A549 (cell line): Measurements from ENCODE around the gene SH3PXD2B. TPM values are rescaled to one million over a fixed set of nuclear protein-coding genes. Genes with fewer than 3 reads are reported as not detected.

ENCODE experiments used
- ATAC-seq, 2 experiments: fragments of 200-7000 bp in 1 of 2; fragments of >200 bp in 1 of 2; cut with Nextera tagmentation in 1 of 2; cut with Tn5 transposase in 1 of 2; 3 replicates each; pipeline versions ENCODE4 v1.8.0 to v1.9.1; 2018 to 2020; ENCODE audit warnings: mild to moderate bottlenecking in 1 of 2, moderate library complexity in 1 of 2
- CTCF ChIA-PET: fragments of 300-600 bp; sonication (Branson Sonifier 250); formaldehyde crosslinking; extraction: SDS; loops from one replicate; lab custom pipeline; 2021; ENCODE audit warnings: antibody characterized with exemption, inconsistent platforms; lab: Yijun Ruan, JAX
- POLR2A ChIA-PET: fragments of 350-600 bp; formaldehyde crosslinking; extraction: SDS; loops from one replicate; lab custom pipeline; 2021; ENCODE audit warnings: antibody characterized with exemption, inconsistent platforms; lab: Yijun Ruan, JAX
- DNase-seq, 2 experiments: peaks; one replicate each; pipeline versions ENCODE4 v3.0.0 to v3.0.0-alpha.2; 2011 to 2016; ENCODE audit warnings: low read depth in 1 of 2, low spot score in 1 of 2
- FAIRE-seq: peaks from 2 replicates; lab custom pipeline; 2011; peaks lifted over from hg19 to GRCh38; lab: Jason Lieb, UNC
- H3K27ac ChIP-seq, 2 experiments: fragments of >200 bp; sonication (Bioruptor Twin); formaldehyde crosslinking; 3 replicates each; pipeline ENCODE4 v1.5.1; 2016 to 2017
- H3K4me1 ChIP-seq: fragments of >200 bp; sonication (Bioruptor Twin); formaldehyde crosslinking; 3 replicates; pipeline ENCODE4 v1.6.1; 2016
- H3K4me2 ChIP-seq: fragments of >200 bp; sonication (Bioruptor Twin); formaldehyde crosslinking; 3 replicates; pipeline ENCODE4 v1.6.1; 2016
- H3K4me3 ChIP-seq: fragments of >200 bp; sonication (Bioruptor Twin); formaldehyde crosslinking; 3 replicates; pipeline ENCODE4 v1.5.1; 2016
- H3K9me3 ChIP-seq: fragments of >200 bp; sonication (Bioruptor Twin); formaldehyde crosslinking; 3 replicates; pipeline ENCODE4 v1.6.1; 2016
- CBX2 ChIP-seq: fragments of 200-600 bp; sonication (generic); IDR thresholded peaks from 2 replicates; pipeline ENCODE4 v1.6.1; 2016; ENCODE audit warnings: low read depth, mild to moderate bottlenecking, borderline replicate concordance
- CBX8 ChIP-seq: fragments of 200-600 bp; sonication (generic); IDR thresholded peaks from 2 replicates; pipeline ENCODE4 v1.6.1; 2016
- CEBPB ChIP-seq, 2 experiments: fragments of >200 bp in 1 of 2; sonication (Bioruptor Twin) in 1 of 2; formaldehyde crosslinking in 1 of 2; IDR thresholded peaks; 2 replicates each; pipeline ENCODE4 v1.6.1; 2012 to 2016
- CHD4 ChIP-seq: fragments of 200-600 bp; sonication (generic); IDR thresholded peaks from 2 replicates; pipeline ENCODE4 v1.6.1; 2016; ENCODE audit warnings: antibody characterized with exemption, mild to moderate bottlenecking, borderline replicate concordance
- ELK1 ChIP-seq: fragments of 150-350 bp; IDR thresholded peaks from 2 replicates; pipeline ENCODE4 v1.6.1; 2014; ENCODE audit warnings: low read depth, mild to moderate bottlenecking, low read length
- ESRRA ChIP-seq: fragments of 150-350 bp; IDR thresholded peaks from 2 replicates; pipeline ENCODE4 v1.6.1; 2014; ENCODE audit warnings: mild to moderate bottlenecking, low read length, borderline replicate concordance
- FOXS1 ChIP-seq: fragments of 250-450 bp; sonication (Bioruptor Pico); IDR thresholded peaks from 2 replicates; pipeline ENCODE4 v1.5.0; 2020; ENCODE audit warnings: mild to moderate bottlenecking, moderate library complexity
- GATA3 ChIP-seq: IDR thresholded peaks from 2 replicates; pipeline ENCODE4 v1.6.1; 2012; ENCODE audit warnings: borderline replicate concordance
- HDAC2 ChIP-seq: fragments of 200-600 bp; sonication (generic); IDR thresholded peaks from 2 replicates; pipeline ENCODE4 v1.6.1; 2016
- HOXA7 ChIP-seq: fragments of 250-450 bp; sonication (Bioruptor Pico); IDR thresholded peaks from 2 replicates; pipeline ENCODE4 v1.5.0; 2020; ENCODE audit warnings: mild to moderate bottlenecking, moderate library complexity
- HOXB13 ChIP-seq: fragments of 250-450 bp; sonication (Bioruptor Pico); IDR thresholded peaks from 2 replicates; pipeline ENCODE4 v1.5.0; 2020; ENCODE audit warnings: low read depth, mild to moderate bottlenecking, moderate library complexity
- JUNB ChIP-seq: fragments of >200 bp; sonication (Bioruptor Twin); formaldehyde crosslinking; IDR thresholded peaks from 2 replicates; pipeline ENCODE4 v1.6.1; 2016
- MAFK ChIP-seq: fragments of 450-650 bp; IDR thresholded peaks from 2 replicates; pipeline ENCODE4 v1.6.1; 2014; ENCODE audit not compliant: partially characterized antibody
- MAZ ChIP-seq: fragments of 150-350 bp; IDR thresholded peaks from 2 replicates; pipeline ENCODE4 v1.6.1; 2014; ENCODE audit warnings: antibody characterized with exemption, low read depth, low read length, borderline replicate concordance
- NFE2L2 ChIP-seq: fragments of 150-350 bp; conservative IDR thresholded peaks from 2 replicates; pipeline ENCODE4 v1.6.1; 2014; ENCODE audit warnings: low read length
- NR3C1 ChIP-seq: fragments of >200 bp; sonication (Bioruptor Twin); formaldehyde crosslinking; IDR thresholded peaks from 3 replicates; pipeline ENCODE4 v1.6.1; 2017
- POLR2A ChIP-seq: IDR thresholded peaks from 2 replicates; pipeline ENCODE4 v1.6.1; 2012; ENCODE audit warnings: mild to moderate bottlenecking, low read length
- RAD21 ChIP-seq, 2 experiments: fragments of >200 bp in 1 of 2; sonication (Bioruptor Twin) in 1 of 2; formaldehyde crosslinking in 1 of 2; IDR thresholded peaks in 1 of 2; conservative IDR thresholded peaks in 1 of 2; 2 replicates in 1 of 2; 3 replicates in 1 of 2; pipeline ENCODE4 v1.6.1; 2012 to 2018; ENCODE audit warnings: inconsistent platforms in 1 of 2
- RCOR1 ChIP-seq: fragments of 150-350 bp; IDR thresholded peaks from 2 replicates; pipeline ENCODE4 v1.6.1; 2014; ENCODE audit warnings: antibody characterized with exemption, low read length, low read depth
- RNF2 ChIP-seq: fragments of 200-600 bp; sonication (generic); IDR thresholded peaks from 2 replicates; pipeline ENCODE4 v1.6.1; 2016; ENCODE audit warnings: low read depth, mild to moderate bottlenecking, antibody characterized with exemption, moderate library complexity, borderline replicate concordance
- SREBF2 ChIP-seq: fragments of 450-650 bp; IDR thresholded peaks from 2 replicates; pipeline ENCODE4 v1.6.1; 2014; ENCODE audit warnings: mild to moderate bottlenecking, moderate library complexity
- TFCP2L1 ChIP-seq: fragments of 250-450 bp; sonication (Bioruptor Pico); IDR thresholded peaks from 2 replicates; pipeline ENCODE4 v1.5.0; 2021; ENCODE audit warnings: mild to moderate bottlenecking
- ZFP36 ChIP-seq: fragments of 450-650 bp; IDR thresholded peaks from 2 replicates; pipeline ENCODE4 v1.6.1; 2014; ENCODE audit warnings: borderline replicate concordance; ENCODE audit not compliant: partially characterized antibody
- ZNF302 ChIP-seq: fragments of 250-450 bp; sonication (Bioruptor Pico); IDR thresholded peaks from 2 replicates; pipeline ENCODE4 v1.9.0; 2021; ENCODE audit warnings: inconsistent platforms, mild to moderate bottlenecking, moderate library complexity
- ZSCAN20 ChIP-seq: fragments of 250-450 bp; sonication (Bioruptor Pico); IDR thresholded peaks from 2 replicates; pipeline ENCODE4 v1.8.0; 2022; ENCODE audit warnings: mild to moderate bottlenecking, moderate library complexity
- WGBS: methylation state at CpG from one replicate; pipeline ENCODE4 v1.1.6; 2017; ENCODE audit errors: missing lambda C conversion rate; 5-methylcytosine and 5-hydroxymethylcytosine counted together
- polyA minus RNA-seq: library from RNA; depleted of rRNA, polyadenylated mRNA; stranded (reverse); fragments of >200 nt; gene quantifications from 2 replicates; pipeline ENCODE4 v1.2.3, GENCODE V29; 2011; rRNA and poly(A)+ RNA removed
- polyA plus RNA-seq, 4 experiments: library from polyadenylated mRNA; depleted of rRNA in 3 of 4; stranded (reverse); fragments of >200 nt; fragmentation: RNase III in 1 of 4; extraction: RNeasy Plus Mini Kit Qiagen cat#74134 plus additional on column Dnase treatment in 1 of 4; gene quantifications; 2 replicates in 3 of 4; 3 replicates in 1 of 4; pipeline ENCODE4 v1.2.3, GENCODE V29; 2011 to 2017
- TF ChIP-seq, protein P1 (sequence below): fragments of >200 bp; sonication (Bioruptor Twin); formaldehyde crosslinking; IDR thresholded peaks from 2 replicates; pipeline ENCODE4 v1.6.1; 2016
- TF ChIP-seq, protein P2 (sequence below): fragments of 250-450 bp; sonication (Bioruptor Pico); IDR thresholded peaks from 2 replicates; pipeline ENCODE4 v1.5.0; 2020; ENCODE audit warnings: low read depth, mild to moderate bottlenecking, moderate library complexity
- TF ChIP-seq, protein P3 (sequence below): fragments of 250-450 bp; sonication (Bioruptor Pico); IDR thresholded peaks from 2 replicates; pipeline ENCODE4 v1.5.0; 2021; ENCODE audit warnings: mild to moderate bottlenecking, moderate library complexity, borderline replicate concordance
- TF ChIP-seq, protein P4 (sequence below): fragments of >200 bp; sonication (Bioruptor Twin); formaldehyde crosslinking; IDR thresholded peaks from 3 replicates; pipeline ENCODE4 v1.6.1; 2016
- TF ChIP-seq, protein P5 (sequence below): IDR thresholded peaks from 2 replicates; pipeline ENCODE4 v1.6.1; 2012; ENCODE audit warnings: low read depth, borderline replicate concordance

The SH3PXD2B gene
- polyA plus RNA-seq (2011; rRNA removed), result 15.5 TPM in 2 replicates
- 6.9 and 9.8 TPM in 2 replicates for polyA plus RNA-seq (2012; cell fraction: cytosol; rRNA removed)
- 11.7 and 13.3 TPM in 2 replicates for polyA plus RNA-seq (2012; cell fraction: nucleus; rRNA removed)
- polyA plus RNA-seq (2017; fragmentation: RNase III; extraction: RNeasy Plus Mini Kit Qiagen cat#74134 plus additional on column Dnase treatment), result 12.4 to 15.4 TPM (median 15.1 TPM) in 3 replicates
- 20.4 and 21.2 TPM in 2 replicates for polyA minus RNA-seq

- WGBS, result 16% methylated on average over 18 of the region's 89 CpGs
- POLR2A ChIA-PET, result interaction anchor here (0.5 kb wide), 1 partner anchor 353 kb away, joined by 3 read pairs; no protein-coding TSS in a partner anchor
- H3K4me3 ChIP-seq, result peak within 1 kb of the TSS; percentile 99
- CTCF ChIA-PET, result no interaction called here
- ATAC-seq, result peak; percentile 38 to 54
- peaks cover 25% of the 10 kb centered on the region for H3K4me1 ChIP-seq
- no peaks in the 10 kb centered on the region for H3K9me3 ChIP-seq
- peak within 1 kb of the TSS; percentile 91 for H3K4me2 ChIP-seq
- FAIRE-seq, result no peak
- DNase-seq, result peak; percentile 46 to 73
- H3K27ac ChIP-seq, result peak within 1 kb of the TSS; percentile 92 to 95
- TF ChIP-seq CHD4, result peak; percentile 40; the same call in 1 of the 2 replicates
- no peak for TF ChIP-seq NFE2L2
- TF ChIP-seq MAZ, result no peak
- peak; percentile 41; the same call in 1 of the 2 replicates for TF ChIP-seq HOXB13 (CRISPR knock-in tag)
- TF ChIP-seq ZSCAN20 (CRISPR knock-in tag), result no peak
- no peak for TF ChIP-seq CEBPB (IDR thresholded peaks at IDR 0.05)
- no peak for TF ChIP-seq RCOR1
- no peak for TF ChIP-seq SREBF2
- no peak for TF ChIP-seq ELK1
- no peak for TF ChIP-seq ZFP36
- TF ChIP-seq, protein P1, sequence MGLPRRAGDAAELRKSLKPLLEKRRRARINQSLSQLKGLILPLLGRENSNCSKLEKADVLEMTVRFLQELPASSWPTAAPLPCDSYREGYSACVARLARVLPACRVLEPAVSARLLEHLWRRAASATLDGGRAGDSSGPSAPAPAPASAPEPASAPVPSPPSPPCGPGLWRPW, result no peak
- no peak for TF ChIP-seq MAFK
- TF ChIP-seq NR3C1, result no peak
- 0 out of 2 replicates have a peak, but pooled peaks have one; percentile 32 for TF ChIP-seq HDAC2
- TF ChIP-seq, protein P2, sequence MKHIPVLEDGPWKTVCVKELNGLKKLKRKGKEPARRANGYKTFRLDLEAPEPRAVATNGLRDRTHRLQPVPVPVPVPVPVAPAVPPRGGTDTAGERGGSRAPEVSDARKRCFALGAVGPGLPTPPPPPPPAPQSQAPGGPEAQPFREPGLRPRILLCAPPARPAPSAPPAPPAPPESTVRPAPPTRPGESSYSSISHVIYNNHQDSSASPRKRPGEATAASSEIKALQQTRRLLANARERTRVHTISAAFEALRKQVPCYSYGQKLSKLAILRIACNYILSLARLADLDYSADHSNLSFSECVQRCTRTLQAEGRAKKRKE, result 0 out of 2 replicates have a peak, but pooled peaks have one; percentile 32
- no peak for TF ChIP-seq JUNB
- TF ChIP-seq FOXS1 (CRISPR knock-in tag), result no peak
- TF ChIP-seq, protein P3, sequence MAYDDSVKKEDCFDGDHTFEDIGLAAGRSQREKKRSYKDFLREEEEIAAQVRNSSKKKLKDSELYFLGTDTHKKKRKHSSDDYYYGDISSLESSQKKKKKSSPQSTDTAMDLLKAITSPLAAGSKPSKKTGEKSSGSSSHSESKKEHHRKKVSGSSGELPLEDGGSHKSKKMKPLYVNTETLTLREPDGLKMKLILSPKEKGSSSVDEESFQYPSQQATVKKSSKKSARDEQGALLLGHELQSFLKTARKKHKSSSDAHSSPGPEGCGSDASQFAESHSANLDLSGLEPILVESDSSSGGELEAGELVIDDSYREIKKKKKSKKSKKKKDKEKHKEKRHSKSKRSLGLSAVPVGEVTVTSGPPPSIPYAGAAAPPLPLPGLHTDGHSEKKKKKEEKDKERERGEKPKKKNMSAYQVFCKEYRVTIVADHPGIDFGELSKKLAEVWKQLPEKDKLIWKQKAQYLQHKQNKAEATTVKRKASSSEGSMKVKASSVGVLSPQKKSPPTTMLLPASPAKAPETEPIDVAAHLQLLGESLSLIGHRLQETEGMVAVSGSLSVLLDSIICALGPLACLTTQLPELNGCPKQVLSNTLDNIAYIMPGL (CRISPR knock-in tag), result no peak
- no peak for TF ChIP-seq ZNF302
- TF ChIP-seq GATA3, result no peak
- TF ChIP-seq RAD21 (conservative IDR thresholded peaks at IDR 0.05 in 1 of 2, IDR thresholded peaks at IDR 0.05 in 1 of 2), result no peak
- peak; percentile 68 for TF ChIP-seq POLR2A
- no peak for TF ChIP-seq HOXA7
- no peak for TF ChIP-seq CBX2
- TF ChIP-seq, protein P4, sequence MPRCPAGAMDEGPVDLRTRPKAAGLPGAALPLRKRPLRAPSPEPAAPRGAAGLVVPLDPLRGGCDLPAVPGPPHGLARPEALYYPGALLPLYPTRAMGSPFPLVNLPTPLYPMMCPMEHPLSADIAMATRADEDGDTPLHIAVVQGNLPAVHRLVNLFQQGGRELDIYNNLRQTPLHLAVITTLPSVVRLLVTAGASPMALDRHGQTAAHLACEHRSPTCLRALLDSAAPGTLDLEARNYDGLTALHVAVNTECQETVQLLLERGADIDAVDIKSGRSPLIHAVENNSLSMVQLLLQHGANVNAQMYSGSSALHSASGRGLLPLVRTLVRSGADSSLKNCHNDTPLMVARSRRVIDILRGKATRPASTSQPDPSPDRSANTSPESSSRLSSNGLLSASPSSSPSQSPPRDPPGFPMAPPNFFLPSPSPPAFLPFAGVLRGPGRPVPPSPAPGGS, result 0 out of 3 replicates have a peak, but pooled peaks have one; percentile 47
- TF ChIP-seq ESRRA, result no peak
- no peak for TF ChIP-seq TFCP2L1 (CRISPR knock-in tag)
- no peak for TF ChIP-seq CBX8
- TF ChIP-seq RNF2, result no peak
- TF ChIP-seq, protein P5, sequence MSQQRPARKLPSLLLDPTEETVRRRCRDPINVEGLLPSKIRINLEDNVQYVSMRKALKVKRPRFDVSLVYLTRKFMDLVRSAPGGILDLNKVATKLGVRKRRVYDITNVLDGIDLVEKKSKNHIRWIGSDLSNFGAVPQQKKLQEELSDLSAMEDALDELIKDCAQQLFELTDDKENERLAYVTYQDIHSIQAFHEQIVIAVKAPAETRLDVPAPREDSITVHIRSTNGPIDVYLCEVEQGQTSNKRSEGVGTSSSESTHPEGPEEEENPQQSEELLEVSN, result peak; percentile 45; the same call in 1 of the 2 replicates
Measured at GRCh38 chr5:172454358-172455086, at the start of gene SH3PXD2B. SH3PXD2B (minus strand) TSS chr5:172454525; CDS start chr5:172454352, 173 bp downstream.
